ENCODE data around the gene TMEM100. TPM values are rescaled to one million over a fixed set of nuclear protein-coding genes. Genes with fewer than 3 reads are reported as not detected.
A peak's percentile ranks its signal among the peaks of the same experiment; 100 is the strongest.

Gene TMEM100
- total and polyA plus RNA-seq, 8 donors = 0.29 to 51.6 (median 26.1) TPM

GRCh38 chr17:55769625-55770000 lies 46.9 kb upstream of the TMEM100 start:
- WGBS, 5 donors = 71 to 82% (median 73%) methylated on average over 6 of the region's 6 CpGs
- DNase-seq = no peak
- TF ChIP-seq EP300 (IDR thresholded peaks at IDR 0.05) (no peak), CTCF (IDR thresholded peaks at IDR 0.05) (no peak), POLR2A (IDR thresholded peaks at IDR 0.05) (no peak), POLR2AphosphoS5 (IDR thresholded peaks at IDR 0.05) (peak in 1 of 3 donors; percentile 14)
- intact Hi-C loops (cut with DNase I; ENCODE audit: low total_unique reads) = no loop called here
- H3K4me1 ChIP-seq = peaks cover 0 to 27% (median 13%) of the 10 kb centered on the region in 4 donors
- H3K36me3 ChIP-seq = peaks cover 24 to 58% (median 55%) of the 10 kb centered on the region in 4 donors
- H3K9me3 ChIP-seq = no peaks in the 10 kb centered on the region
- peak overlapping the region in 4 of 5 donors; percentile 22 to 70 (median 60) for H3K27ac ChIP-seq
- H3K4me3 ChIP-seq = no peak overlapping the region
- H3K27me3 ChIP-seq = no peaks in the 10 kb centered on the region

- no peak overlapping the region for H3K4me3 ChIP-seq
- peaks cover 20 to 53% (median 50%) of the 10 kb centered on the region in 4 donors for H3K36me3 ChIP-seq
- TF ChIP-seq EP300 (IDR thresholded peaks at IDR 0.05) (no peak), POLR2A (IDR thresholded peaks at IDR 0.05) (no peak), CTCF (IDR thresholded peaks at IDR 0.05) (no peak), POLR2AphosphoS5 (IDR thresholded peaks at IDR 0.05) (no peak)
- H3K27me3 ChIP-seq = no peaks in the 10 kb centered on the region
- peak overlapping the region in 4 of 5 donors; percentile 22 to 70 (median 60) for H3K27ac ChIP-seq
- no peak for DNase-seq
- intact Hi-C loops (cut with DNase I; ENCODE audit: low total_unique reads) = no loop called here
- peaks cover 0 to 32% (median 14%) of the 10 kb centered on the region in 4 donors for H3K4me1 ChIP-seq
- H3K9me3 ChIP-seq = no peaks in the 10 kb centered on the region
Observed at GRCh38 chr17:55768936-55769624, 46.4 kb upstream of the TMEM100 start.

GRCh38 chr17:55765472-55765871 lies 42.8 kb upstream of the TMEM100 start:
- H3K4me1 ChIP-seq = peaks cover 0 to 57% (median 20%) of the 10 kb centered on the region in 4 donors
- no peak for DNase-seq
- no peaks in the 10 kb centered on the region for H3K27me3 ChIP-seq
- H3K36me3 ChIP-seq = peaks cover 0 to 21% (median 17%) of the 10 kb centered on the region in 4 donors
- peak overlapping the region in 1 of 5 donors; percentile 78 for H3K27ac ChIP-seq
- intact Hi-C loops (cut with DNase I; ENCODE audit: low total_unique reads) = no loop called here
- H3K9me3 ChIP-seq = no peaks in the 10 kb centered on the region
- H3K4me3 ChIP-seq = no peak overlapping the region
- TF ChIP-seq POLR2AphosphoS5 (IDR thresholded peaks at IDR 0.05) (no peak), CTCF (IDR thresholded peaks at IDR 0.05) (no peak), POLR2A (IDR thresholded peaks at IDR 0.05) (no peak), EP300 (IDR thresholded peaks at IDR 0.05) (no peak)
- 91 to 97% (median 96%) methylated on average over 3 of the region's 3 CpGs for WGBS, 5 donors

- H3K27ac ChIP-seq = peak overlapping the region in 4 of 5 donors; percentile 44 to 78 (median 54)
- WGBS, 5 donors = 87 to 94% (median 91%) methylated on average over 4 of the region's 4 CpGs
Observed at GRCh38 chr17:55764610-55765009, 41.9 kb upstream of the TMEM100 start.

More at GRCh38 chr17:55764610-55765009, 41.9 kb upstream of the TMEM100 start:
- Histone ChIP-seq H3K27me3 (no peaks in the 10 kb centered on the region), H3K4me3 (no peak overlapping the region), H3K36me3 (peaks cover 0 to 18% (median 17%) of the 10 kb centered on the region in 4 donors), H3K4me1 (peaks cover 0 to 58% (median 20%) of the 10 kb centered on the region in 4 donors), H3K9me3 (no peaks in the 10 kb centered on the region)
- no peak for TF ChIP-seq POLR2AphosphoS5 (IDR thresholded peaks at IDR 0.05)
- no peak for TF ChIP-seq CTCF (IDR thresholded peaks at IDR 0.05)
- no peak for TF ChIP-seq EP300 (IDR thresholded peaks at IDR 0.05)
- no peak for TF ChIP-seq POLR2A (IDR thresholded peaks at IDR 0.05)
- intact Hi-C loops (cut with DNase I; ENCODE audit: low total_unique reads) = no loop called here
- DNase-seq = no peak

Data from stomach (tissue), 9 donors.